ENCODE measurements around the gene TSPAN31.
"Not testable (repeated sequence)": the region's sequence is repeated elsewhere in the genome, so short reads cannot be mapped to it uniquely, and the experiment has no call there.

TSPAN31 gene

DNA sequence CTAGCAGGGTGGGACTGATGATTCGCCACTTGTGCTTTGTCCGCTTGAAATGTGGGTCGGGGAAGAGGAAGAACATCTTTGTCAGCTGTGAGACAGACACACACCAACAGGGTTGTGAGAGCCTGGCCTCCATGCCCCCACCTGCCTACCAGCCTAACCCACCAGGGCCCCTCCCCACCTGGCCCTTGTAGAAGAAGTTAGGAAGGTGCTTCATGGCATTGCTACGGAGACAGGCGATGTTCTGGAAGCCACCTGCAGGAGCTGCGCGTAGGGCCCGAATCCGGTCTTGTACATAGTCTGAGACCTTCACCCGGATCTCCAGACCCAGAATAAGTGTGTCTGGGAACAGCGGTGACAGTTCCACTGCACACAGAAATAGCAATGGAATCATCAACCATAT is 24.8 kb downstream of the TSPAN31 start:
- no peak for DNase-seq

DNA sequence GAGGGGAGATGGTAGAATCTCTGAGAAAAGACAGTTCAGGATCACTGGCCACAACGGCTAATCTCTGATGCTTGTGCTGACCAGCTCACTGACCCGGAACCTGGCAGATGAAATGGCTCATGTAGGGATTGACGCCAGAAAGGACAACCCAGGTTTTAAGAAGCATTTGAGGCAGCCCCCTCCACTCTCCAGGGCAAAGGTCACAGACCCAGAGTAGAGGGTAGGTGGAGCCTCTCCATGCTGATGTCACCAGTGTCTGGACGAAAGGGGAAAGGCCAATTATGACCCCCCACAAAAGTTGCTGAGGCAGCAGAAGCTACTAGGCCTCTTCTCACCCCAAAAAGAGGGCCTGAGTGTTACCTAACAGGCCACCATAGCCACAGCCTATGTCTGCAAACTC is 25.9 kb downstream of the TSPAN31 start:
- no peak for DNase-seq

DNA sequence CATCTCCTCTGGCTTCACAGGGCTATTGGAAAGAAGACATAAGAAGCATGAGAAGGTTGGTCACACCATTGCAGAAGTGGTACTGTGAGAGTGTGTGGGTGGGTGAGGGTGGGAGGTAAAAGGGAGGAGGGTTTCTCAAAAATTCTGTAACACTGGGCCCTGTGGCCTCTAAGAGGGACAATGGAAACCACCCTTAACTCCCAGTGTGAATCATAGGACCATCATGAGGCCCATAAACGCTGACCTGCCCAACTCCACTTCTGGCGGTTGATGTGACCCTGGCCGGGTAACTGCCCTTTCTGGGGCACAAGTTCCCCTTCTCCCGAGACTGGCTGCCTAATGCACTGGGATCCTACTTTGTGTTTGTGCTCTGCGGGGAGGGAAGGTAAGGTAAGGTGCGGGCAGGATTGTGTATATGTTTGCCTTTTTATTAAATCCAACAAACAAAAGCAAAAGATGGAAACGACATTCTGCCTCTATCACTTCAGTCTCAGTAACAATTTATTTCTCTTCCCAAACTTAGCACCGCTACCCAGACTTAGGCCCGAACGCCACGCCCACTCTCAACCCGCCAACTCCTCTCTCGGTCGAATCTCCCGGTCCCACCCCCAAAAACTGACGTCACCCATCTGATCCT is 26.5 kb downstream of the TSPAN31 start:
- peak; percentile 86 for DNase-seq

DNA sequence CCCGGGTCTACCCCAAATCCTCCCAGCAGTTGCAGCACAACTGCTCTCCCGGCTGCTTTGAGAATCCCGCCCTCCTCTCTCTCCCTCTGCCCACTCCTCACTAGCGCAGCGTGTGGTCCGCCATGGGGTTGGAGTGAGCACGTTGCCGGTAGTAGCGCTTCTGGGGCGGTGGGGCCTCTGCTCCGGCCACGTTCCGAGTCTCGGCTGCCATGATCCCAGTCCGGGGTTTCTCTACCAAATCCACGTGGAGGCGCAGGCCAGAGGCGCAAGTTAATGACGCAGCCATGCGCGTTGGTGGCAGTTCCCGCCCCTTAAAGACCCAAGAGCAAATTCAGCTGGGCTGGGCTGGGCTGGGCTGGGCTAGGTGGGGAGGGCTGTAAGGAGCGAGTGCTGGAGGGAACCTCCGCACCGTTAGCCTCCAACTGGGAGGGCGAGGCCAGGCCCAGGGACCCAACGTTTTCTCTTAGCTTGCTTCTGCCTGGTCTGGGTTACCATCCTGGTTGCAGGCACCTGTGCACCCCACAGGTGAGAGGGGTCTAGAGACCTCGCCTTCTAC is 27.1 kb downstream of the TSPAN31 start, which contains the start of gene METTL1:
METTL1 (minus strand) TSS at position 233 of the 556 bp plus-strand sequence; CDS start at position 211, 22 bp downstream.
- DNase-seq: peak; percentile 91

DNA sequence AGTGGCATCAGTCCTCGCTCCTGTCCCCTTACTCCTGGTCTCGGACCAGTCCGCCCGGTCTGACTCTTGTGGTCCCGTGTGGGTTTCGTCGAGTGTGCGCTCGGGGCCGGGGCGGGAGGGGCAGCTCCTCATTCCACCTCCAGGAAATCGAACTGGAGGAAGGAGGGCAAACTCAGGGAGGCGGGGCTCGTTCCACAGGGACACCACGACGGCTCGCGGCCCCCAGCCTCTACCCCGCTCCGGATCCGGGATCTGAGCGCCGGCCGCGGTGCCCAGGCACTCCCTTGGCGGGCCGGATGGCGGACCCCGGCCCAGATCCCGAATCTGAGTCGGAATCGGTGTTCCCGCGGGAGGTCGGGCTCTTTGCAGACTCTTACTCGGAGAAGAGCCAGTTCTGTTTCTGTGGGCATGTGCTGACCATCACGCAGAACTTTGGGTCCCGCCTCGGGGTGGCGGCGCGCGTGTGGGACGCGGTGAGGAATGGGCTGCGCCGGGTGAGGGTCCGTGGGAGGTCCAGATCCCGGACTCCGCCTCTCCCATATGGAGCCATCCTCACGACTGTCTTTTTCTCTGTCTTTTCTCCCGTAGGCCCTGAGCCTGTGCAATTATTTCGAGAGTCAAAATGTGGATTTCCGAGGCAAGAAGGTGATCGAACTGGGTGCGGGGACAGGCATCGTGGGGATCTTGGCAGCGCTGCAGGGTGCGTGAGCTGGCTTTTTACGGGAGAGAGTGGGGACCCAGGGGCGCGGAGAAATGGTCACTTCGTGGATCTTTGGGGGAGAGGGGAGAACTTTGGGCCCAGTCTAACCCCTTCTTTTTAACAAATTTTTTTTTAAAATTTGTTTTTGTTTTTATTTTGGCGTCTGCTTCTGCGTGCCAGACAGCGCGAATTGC is 27.8 kb downstream of the TSPAN31 start, which contains the start of gene EEF1AKMT3:
EEF1AKMT3 (plus strand) TSS at position 186 of the 894 bp plus-strand sequence; CDS start at position 297, 111 bp downstream.
- peak; percentile 42 for DNase-seq

DNA sequence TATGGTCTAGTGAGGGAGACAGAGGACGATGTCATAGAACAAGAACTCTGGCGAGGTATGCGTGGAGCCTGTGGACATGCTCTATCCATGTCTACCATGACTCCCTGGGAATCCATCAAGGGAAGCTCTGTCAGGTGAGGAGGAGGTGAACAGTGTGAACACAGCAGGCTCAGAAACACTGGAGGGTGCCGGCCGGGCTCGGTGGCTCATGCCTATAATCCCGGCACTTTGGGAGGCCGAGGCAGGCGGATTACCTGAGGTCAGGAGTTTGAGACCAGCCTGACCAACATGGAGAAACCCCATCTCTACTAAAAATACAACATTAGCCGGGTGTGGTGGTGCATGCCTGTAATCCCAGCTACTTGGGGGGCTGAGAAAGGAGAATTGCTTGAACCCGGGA is 29.8 kb downstream of the TSPAN31 start:
- not testable (repeated sequence) for DNase-seq

DNA sequence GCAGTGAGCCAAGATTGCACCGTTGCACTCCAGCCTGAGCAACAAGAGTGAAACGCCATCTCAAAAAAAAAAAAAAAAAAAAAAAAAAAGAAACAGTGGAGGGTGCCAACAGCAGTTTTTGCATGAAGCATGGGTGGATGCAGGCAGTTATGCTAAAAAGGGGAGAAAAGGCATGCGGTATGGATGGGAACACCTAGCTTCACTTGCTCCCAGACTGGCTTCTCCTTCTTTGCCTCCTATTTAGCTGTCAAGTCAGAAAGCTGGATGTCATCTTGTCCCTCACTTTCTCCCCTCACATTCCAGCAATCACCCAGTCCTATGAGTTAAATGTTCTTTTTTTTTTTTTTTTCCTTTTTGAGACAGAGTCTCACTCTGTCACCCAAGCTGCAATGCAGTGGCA is 30.2 kb downstream of the TSPAN31 start:
- no peak for DNase-seq

DNA sequence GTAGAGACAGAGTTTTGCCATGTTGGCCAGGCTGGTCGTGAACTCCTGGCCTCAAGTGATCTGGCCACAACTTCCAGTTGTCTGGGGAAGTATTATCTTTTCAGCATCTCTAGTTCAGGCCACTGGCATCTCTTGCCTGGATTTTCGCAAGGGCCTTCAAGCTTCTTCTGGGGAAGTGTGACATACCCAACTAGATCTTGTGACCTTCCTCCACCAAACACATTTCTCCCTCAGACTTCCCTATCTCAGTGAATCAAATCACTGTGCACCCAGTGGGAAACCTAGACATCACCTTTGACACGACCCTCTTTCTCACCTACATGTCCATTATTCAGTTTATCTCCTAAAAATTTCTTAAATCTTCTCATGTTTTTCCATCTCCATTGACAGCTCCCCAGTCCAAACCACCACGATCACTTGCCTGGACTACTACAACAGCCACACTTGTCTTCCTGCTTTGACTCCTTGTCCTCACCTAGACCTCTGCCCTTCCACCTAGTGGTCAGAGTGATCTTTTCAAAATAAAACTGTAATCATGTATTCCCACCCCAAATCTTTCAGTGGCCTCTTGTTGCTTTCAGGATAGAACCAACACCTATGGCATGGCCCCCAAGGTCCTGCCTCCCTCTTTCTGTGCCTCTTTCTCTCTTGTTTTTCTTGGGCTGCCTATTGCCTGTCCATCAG is 30.9 kb downstream of the TSPAN31 start:
- no peak for DNase-seq

DNA sequence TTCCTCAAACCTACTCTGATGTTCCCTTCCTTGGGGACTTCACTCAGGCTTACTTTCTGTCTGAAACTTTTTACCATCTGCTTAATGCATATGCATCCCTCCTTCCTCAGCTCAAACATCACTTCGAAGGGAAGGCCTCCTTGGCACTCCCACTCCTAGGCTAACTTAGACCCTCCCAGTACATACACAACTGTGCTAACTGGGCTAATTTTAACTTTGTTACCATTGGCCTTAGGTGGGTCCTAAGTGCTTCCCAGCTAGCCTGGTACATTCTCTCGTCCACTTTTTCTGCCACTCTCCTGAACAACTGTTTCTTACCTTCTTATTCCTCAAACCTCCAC is 31.4 kb downstream of the TSPAN31 start:
- no peak for DNase-seq

DNA sequence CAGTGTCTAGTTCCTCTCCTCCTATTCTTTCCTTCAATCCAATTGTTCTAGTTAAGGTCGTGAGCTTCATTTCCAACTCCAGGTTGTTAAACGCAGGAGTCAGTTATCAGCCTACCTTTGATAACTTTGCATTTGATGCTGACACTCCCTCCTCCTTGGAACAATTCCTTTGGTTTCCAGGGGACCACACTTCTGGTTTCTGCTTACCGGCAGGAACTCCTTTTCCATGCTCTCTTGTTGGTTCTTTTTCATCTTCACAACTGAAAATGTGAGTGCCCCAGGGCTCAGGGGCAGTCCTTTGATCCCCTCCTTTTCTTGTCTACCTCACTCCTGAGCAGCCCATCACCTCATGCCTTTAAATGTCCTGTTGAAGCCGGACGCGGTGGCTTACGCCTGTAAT is 32.5 kb downstream of the TSPAN31 start:
- no peak for DNase-seq

DNA sequence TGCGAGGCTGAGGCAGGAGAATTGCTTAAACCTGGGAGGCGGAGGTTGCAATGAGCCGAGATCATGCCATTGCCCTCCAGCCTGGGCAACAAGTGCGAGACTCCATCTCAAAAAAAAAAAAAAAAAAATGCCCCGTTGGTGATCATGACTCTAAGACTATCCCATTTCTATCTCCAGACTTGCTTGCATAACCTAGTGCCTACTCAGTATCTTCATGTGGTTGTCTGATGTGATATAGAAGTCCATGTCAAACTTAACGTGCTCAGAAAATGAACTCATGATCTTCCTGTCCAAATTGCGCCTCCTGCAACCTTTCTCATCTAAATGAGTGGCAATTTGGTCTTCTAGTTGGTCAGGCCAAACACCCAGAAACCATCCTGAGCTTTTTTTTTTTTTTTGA is 33.1 kb downstream of the TSPAN31 start:
- DNase-seq: no peak

DNA sequence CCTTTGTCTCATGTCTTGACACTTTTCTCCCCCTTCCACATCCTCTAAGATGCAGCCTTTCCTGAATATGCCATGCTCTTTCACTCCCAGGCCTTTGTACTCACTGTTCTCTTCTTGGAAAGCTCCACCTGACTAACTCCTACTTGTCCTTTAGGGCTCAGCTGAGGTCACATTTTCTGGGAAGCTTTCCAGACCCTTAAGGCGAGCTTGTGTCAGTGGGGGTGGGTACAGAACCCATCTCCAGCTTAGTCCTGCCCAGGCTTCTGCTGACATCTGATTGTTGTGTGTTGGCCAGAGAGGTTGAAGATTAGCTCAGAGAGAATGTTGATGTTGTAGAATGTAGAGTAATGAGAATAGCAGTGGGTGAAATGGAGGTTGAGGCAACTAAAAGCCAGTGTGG is 34.9 kb downstream of the TSPAN31 start:
- DNase-seq: no peak

DNA sequence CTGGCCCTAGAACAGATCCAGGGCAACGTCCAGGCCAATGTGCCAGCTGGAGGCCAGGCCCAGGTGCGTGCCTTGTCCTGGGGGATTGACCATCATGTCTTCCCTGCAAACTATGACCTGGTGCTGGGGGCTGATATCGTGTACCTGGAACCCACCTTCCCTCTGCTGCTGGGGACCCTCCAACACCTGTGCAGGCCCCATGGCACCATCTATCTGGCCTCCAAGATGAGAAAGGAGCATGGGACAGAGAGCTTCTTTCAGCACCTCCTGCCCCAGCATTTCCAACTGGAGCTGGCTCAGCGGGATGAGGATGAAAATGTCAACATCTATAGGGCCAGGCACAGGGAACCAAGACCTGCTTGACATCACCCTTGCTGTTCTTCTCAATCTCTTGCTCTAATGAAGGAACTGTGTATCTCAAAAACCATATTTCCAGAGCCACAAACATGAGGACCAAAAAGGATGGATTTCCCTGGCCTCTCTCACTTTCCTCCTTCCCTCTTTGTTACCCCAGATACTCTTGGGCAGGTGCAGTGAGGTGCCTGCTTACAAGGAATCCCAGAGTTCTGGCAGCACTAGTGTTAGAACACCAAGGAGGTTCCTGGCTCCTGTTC is 35.6 kb downstream of the TSPAN31 start:
- no peak for DNase-seq

DNA sequence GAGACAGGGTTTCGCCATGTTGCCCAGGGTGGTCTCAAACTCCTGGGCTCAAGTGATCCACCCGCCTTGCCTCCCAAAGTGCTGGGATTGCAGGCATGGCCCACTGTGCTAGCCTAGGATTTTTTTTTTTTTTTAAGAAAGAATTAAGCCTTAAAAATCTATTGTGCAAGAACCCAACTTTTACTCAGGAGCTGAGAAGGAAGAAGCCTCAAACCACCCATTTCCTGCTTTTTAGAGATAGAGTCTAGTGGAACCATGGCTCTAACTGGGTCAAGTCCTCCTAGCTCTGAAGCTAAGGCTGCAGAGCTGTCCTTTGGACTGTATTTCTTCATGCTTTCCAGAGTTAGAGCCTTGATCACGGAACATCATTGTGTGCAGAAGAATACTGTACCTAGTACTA is 36.4 kb downstream of the TSPAN31 start:
- DNase-seq: no peak

DNA sequence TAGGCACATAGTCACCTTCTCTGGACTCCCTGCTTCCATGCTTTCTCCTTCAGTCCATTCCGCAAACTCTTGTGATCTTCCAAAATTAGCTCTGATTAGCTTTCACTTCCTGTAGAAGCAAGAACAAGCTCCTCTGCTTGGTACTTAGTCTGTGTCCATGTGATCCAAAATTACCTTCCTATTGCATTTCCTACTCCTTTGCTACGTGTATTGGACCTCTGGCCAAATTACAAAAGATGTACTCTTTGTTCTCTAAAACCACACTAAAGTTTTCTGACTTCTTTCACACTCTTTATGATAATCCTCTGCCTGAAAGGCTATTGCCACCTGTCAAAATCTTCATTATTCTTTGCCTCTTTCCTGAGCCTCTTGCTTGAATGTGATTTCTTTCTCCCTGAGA is 37.0 kb downstream of the TSPAN31 start:
- no peak for DNase-seq

DNA sequence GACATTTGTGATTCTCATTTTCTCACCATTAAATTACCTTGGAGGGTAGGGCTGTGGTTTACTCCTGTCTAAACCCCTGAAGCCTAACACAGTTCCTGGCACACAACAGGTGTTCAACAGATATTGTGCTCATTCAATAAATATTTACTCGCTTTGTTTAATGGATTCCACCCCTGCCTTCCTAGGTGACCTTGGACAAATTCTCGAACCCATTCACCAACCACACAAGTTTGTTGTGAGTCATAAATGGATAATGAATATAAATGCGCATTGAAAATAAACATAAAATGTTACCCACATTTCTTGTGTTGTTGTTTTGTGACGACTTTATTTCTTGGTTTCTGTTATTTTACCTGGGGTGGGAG is 37.4 kb downstream of the TSPAN31 start:
- DNase-seq: no peak

DNA sequence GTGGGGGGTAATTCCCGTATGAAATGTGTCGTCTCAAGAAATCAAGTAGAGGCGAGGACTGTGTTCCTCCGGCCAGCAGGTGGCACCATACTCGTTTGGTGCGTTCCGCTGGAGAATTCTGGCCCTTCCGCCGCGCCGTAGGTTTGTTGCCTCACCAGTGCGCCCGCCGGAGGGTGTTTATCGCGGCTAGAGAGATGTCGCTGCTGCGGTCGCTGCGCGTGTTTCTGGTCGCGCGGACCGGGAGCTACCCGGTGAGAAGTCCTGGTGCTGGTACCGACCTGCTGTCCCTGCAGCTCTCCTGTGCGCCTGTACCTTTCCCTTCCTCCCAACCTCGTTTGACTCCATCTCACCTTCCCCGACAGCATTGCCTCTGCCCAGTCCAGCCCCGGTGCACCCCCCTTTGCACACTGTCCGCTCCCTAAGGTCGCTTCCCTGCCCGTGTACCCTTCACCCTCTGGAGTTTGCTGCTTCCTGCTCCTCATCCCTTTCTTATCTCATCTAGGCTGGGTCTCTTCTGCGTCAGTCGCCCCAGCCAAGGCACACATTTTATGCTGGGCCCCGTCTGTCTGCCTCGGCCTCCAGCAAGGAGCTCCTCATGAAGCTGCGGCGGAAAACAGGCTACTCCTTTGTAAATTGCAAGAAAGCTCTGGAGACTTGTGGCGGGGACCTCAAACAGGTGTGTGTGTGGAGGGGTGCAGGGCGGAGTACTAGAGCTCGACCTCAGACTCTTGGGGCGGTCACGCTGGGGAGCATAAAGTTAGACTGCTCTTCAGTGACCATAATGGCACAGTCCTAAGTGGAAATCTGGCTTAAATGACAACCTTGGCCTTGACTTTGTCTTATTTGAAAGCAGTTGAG is 38.0 kb downstream of the TSPAN31 start, which contains the start of gene TSFM:
TSFM (plus strand) TSS at position 180 of the 858 bp plus-strand sequence; CDS start at position 195, 15 bp downstream.
- peak; percentile 87 for DNase-seq

DNA sequence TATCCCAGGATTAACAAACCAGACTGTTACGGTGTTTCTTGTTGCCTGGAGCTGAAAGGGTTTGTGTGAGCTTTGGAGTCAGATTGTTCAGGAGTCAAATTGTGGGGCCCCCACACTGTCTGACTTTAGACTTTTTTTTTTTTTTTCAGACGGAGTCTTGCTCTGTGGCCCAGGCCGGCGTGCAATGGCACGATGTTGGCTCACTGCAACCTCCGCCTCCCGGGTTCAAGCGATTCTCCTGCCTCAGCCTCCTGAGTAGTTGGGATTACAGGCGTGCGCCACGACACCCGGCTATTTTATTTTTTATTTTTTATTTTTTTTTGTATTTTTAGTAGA is 38.6 kb downstream of the TSPAN31 start:
- DNase-seq: no peak

DNA sequence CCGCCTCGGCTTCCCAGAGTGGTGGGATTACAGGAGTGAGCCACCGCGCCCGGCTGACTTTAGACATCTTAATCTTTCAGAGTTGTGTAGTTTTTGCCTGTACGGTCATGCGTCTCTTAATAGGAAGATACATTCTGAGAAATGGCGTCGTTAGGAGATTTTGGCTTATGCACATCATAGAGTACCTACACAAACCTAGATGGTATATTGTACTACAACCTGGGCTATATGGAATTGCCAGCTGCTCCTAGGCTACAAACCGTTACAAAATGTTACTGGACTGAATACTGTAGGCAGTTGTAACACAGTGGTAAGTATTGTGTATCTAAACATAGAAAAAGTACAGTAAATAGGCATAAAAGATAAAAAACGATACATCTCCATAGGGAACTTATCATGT is 39.0 kb downstream of the TSPAN31 start:
- no peak for DNase-seq

DNA sequence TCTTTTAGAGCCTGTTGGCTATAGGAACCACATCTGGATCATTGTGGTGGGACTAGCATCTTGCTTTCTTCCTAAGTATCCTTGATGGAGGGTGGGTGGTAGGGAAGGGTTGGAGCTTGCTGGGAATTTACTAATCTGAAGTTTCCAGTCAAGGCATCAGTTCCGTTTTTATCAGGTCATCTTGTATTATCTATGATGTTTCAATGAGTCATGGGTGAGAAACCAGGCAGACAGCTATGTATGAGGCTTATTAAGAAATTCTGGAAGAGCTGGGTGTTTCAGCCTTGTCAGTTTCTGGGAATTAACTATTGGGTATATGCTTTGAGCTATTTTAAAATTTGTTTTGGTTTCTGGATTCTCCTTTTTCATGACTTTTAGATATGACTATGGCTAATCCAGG is 49.1 kb downstream of the TSPAN31 start:
- peak; percentile 59 for DNase-seq

DNA sequence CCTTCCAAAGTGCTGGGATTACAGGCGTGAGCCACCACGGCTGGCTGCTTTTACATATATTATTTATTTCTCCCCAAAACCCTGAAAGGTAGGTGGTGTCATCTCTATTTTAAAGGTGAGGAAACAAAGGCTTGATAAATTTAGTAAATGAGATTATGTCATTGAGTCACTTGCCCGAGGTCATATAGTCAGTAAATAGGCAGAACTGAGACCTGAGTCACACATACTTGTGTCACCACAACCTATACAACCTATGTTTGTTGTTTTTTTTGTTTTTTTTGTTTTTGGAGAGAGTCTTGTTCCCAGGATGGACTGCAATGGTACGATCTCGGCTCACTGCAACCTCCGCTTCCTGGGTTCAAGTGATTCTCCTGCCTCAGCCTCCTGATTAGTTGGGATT is 50.5 kb downstream of the TSPAN31 start:
- DNase-seq: no peak

DNA sequence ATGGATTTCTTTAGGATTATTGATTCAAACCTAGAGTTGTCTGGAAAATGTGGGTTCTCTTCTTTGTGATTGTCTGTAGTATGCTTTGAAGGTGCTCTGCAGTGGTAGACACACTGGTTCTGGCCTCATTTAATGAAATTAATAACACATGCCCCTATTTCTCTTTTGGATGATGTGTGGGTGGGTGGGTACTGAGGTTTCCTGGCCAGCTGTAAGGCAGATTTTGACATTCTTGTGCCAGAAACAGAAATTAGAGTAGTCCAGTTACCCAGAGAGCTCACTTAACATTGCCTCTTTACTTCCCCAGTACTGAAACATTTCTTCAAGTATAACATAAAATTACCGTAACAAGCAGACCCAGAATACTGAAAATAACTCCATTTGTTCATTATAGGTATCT is 52.2 kb downstream of the TSPAN31 start:
- no peak for DNase-seq

Measured in kidney glomerular epithelial cell (primary cell).